GM20000 (cell line): ENCODE data around the gene RHNO1.

ENCODE experiments used
- DNase-seq: peaks from one replicate; pipeline ENCODE4 v3.0.0; 2012; ENCODE audit warnings: low spot score
- CTCF ChIP-seq: IDR thresholded peaks from 2 replicates; pipeline ENCODE4 v1.5.1; 2012; ENCODE audit warnings: mild to moderate bottlenecking, control low read depth; ENCODE audit errors: extremely low read depth, missing control alignments

RHNO1 gene

GRCh38 chr12:2904260-2904659 lies 27.2 kb downstream of the RHNO1 start:
- no peak for TF ChIP-seq CTCF
- no peak for DNase-seq

- TF ChIP-seq CTCF = no peak
- DNase-seq = no peak
Measured at GRCh38 chr12:2912216-2912575, 35.2 kb downstream of the RHNO1 start.

- DNase-seq = no peak
- no peak for TF ChIP-seq CTCF
Measured at GRCh38 chr12:2919249-2919648, 42.2 kb downstream of the RHNO1 start.

GRCh38 chr12:2922329-2922728 lies 45.3 kb downstream of the RHNO1 start:
- no peak for TF ChIP-seq CTCF
- no peak for DNase-seq

- no peak for TF ChIP-seq CTCF
- no peak for DNase-seq
Measured at GRCh38 chr12:2923057-2923456, 46.0 kb downstream of the RHNO1 start.

GRCh38 chr12:2924019-2924418 lies 47.0 kb downstream of the RHNO1 start:
- DNase-seq = no peak
- no peak for TF ChIP-seq CTCF

GRCh38 chr12:2925322-2925995 lies 48.4 kb downstream of the RHNO1 start:
- no peak for TF ChIP-seq CTCF
- DNase-seq = no peak

- no peak for DNase-seq
- no peak for TF ChIP-seq CTCF
Measured at GRCh38 chr12:2930865-2931264, 53.8 kb downstream of the RHNO1 start.
